ENCODE data around the gene PGGT1B. TPM values are rescaled to one million over a fixed set of nuclear protein-coding genes. Genes with fewer than 3 reads are reported as not detected.

PGGT1B gene
- total RNA-seq, 1 experiment from 2014 or later, result 14.4 TPM

- no peaks in the 10 kb centered on the region for H3F3A ChIP-seq (ENCODE audit: low read length, unreplicated experiment)
- ATAC-seq (no peak), DNase-seq (no peak)
- BruUV-seq (replicated peaks), result no TSS peak
- no peak overlapping the region for H3K27ac ChIP-seq (ENCODE audit: low read length)
- H3K4me2 ChIP-seq (ENCODE audit: low read length), result no peak overlapping the region
- no peak for TF ChIP-seq CTCF (conservative IDR thresholded peaks at IDR 0.05; ENCODE audit: low read depth, low read length)
- no peak for TF ChIP-seq EZH2phosphoT487 (IDR thresholded peaks at IDR 0.05; ENCODE audit: borderline replicate concordance, low read length)
- TF ChIP-seq EZH2 (IDR thresholded peaks at IDR 0.05; ENCODE audit: low read length, unreplicated experiment), result no peak
- no peaks in the 10 kb centered on the region for H3K9me3 ChIP-seq (ENCODE audit: low read length)
- H3K4me1 ChIP-seq (ENCODE audit: insufficient read depth, low read length), result peaks cover 21% of the 10 kb centered on the region
- ChIA-PET CTCF (no interaction called here), POLR2A (ENCODE audit: unreplicated experiment) (no interaction called here)
- intact Hi-C loops (cut with micrococcal nuclease), result no loop called here
- H3K27me3 ChIP-seq (ENCODE audit: low read length), result no peaks in the 10 kb centered on the region
- no peaks in the 10 kb centered on the region for H3K36me3 ChIP-seq (ENCODE audit: low read depth, low read length)
- no peak overlapping the region for H3K4me3 ChIP-seq (ENCODE audit: low read length)
- no peak overlapping the region for H2AFZ ChIP-seq (ENCODE audit: low read length)
- no peaks in the 10 kb centered on the region for H3K9me2 ChIP-seq (replicated peaks; ENCODE audit: low read length)
- no peak overlapping the region for H3K9ac ChIP-seq (ENCODE audit: low read length)
- H4K20me1 ChIP-seq (ENCODE audit: low read length), result no peaks in the 10 kb centered on the region
- H3K79me2 ChIP-seq (ENCODE audit: low read length), result peaks cover 23% of the 10 kb centered on the region
Measured at GRCh38 chr5:115265220-115265619, 2.5 kb upstream of the PGGT1B start.

GRCh38 chr5:115264786-115265185, 2.1 kb upstream of the PGGT1B start:
- Histone ChIP-seq H3K9me3 (ENCODE audit: low read length) (no peaks in the 10 kb centered on the region), H3K79me2 (ENCODE audit: low read length) (peaks cover 28% of the 10 kb centered on the region), H3K27me3 (ENCODE audit: low read length) (no peaks in the 10 kb centered on the region), H2AFZ (ENCODE audit: low read length) (no peak overlapping the region), H3K27ac (ENCODE audit: low read length) (no peak overlapping the region), H3K4me2 (ENCODE audit: low read length) (no peak overlapping the region), H3K9me2 (replicated peaks; ENCODE audit: low read length) (no peaks in the 10 kb centered on the region), H3K9ac (ENCODE audit: low read length) (no peak overlapping the region), H3K4me1 (ENCODE audit: insufficient read depth, low read length) (peaks cover 21% of the 10 kb centered on the region), H3F3A (ENCODE audit: low read length, unreplicated experiment) (no peaks in the 10 kb centered on the region), H3K4me3 (ENCODE audit: low read length) (no peak overlapping the region), H4K20me1 (ENCODE audit: low read length) (no peaks in the 10 kb centered on the region), H3K36me3 (ENCODE audit: low read depth, low read length) (no peaks in the 10 kb centered on the region)
- POLR2A ChIA-PET (ENCODE audit: unreplicated experiment), result no interaction called here
- CTCF ChIA-PET, result no interaction called here
- no TSS peak for BruUV-seq (replicated peaks)
- intact Hi-C loops (cut with micrococcal nuclease), result no loop called here
- TF ChIP-seq EZH2phosphoT487 (IDR thresholded peaks at IDR 0.05; ENCODE audit: borderline replicate concordance, low read length) (no peak), CTCF (conservative IDR thresholded peaks at IDR 0.05; ENCODE audit: low read depth, low read length) (no peak), EZH2 (IDR thresholded peaks at IDR 0.05; ENCODE audit: low read length, unreplicated experiment) (no peak)
- DNase-seq (no peak), ATAC-seq (no peak)

- no peaks in the 10 kb centered on the region for H3K36me3 ChIP-seq (ENCODE audit: low read depth, low read length)
- H3K27me3 ChIP-seq (ENCODE audit: low read length), result no peaks in the 10 kb centered on the region
- ChIA-PET CTCF (interaction anchor here (0.6 kb wide), 2 partner anchors 49 to 311 kb away, joined by 3 to 5 read pairs; no protein-coding TSS in a partner anchor), POLR2A (ENCODE audit: unreplicated experiment) (interaction anchor here (0.6 kb wide), 1 partner anchor 90 kb away, joined by 5 read pairs; no protein-coding TSS in a partner anchor)
- peak overlapping the region; percentile 97 for H2AFZ ChIP-seq (ENCODE audit: low read length)
- H3K9me2 ChIP-seq (replicated peaks; ENCODE audit: low read length), result no peaks in the 10 kb centered on the region
- H3K4me3 ChIP-seq (ENCODE audit: low read length), result peak overlapping the region; percentile 93
- no peak for DNase-seq
- H3K79me2 ChIP-seq (ENCODE audit: low read length), result peaks cover 45% of the 10 kb centered on the region
- H3F3A ChIP-seq (ENCODE audit: low read length, unreplicated experiment), result no peaks in the 10 kb centered on the region
- H3K4me1 ChIP-seq (ENCODE audit: insufficient read depth, low read length), result peaks cover 21% of the 10 kb centered on the region
- intact Hi-C loops (cut with micrococcal nuclease), result no loop called here
- H3K9me3 ChIP-seq (ENCODE audit: low read length), result no peaks in the 10 kb centered on the region
- H4K20me1 ChIP-seq (ENCODE audit: low read length), result peaks cover 9% of the 10 kb centered on the region
- BruUV-seq (replicated peaks), result TSS peak; percentile 91
- peak overlapping the region; percentile 56 for H3K27ac ChIP-seq (ENCODE audit: low read length)
- H3K9ac ChIP-seq (ENCODE audit: low read length), result peak overlapping the region; percentile 85
- peak overlapping the region; percentile 97 for H3K4me2 ChIP-seq (ENCODE audit: low read length)
- no peak for TF ChIP-seq EZH2 (IDR thresholded peaks at IDR 0.05; ENCODE audit: low read length, unreplicated experiment)
- TF ChIP-seq EZH2phosphoT487 (IDR thresholded peaks at IDR 0.05; ENCODE audit: borderline replicate concordance, low read length), result no peak
- no peak for TF ChIP-seq CTCF (conservative IDR thresholded peaks at IDR 0.05; ENCODE audit: low read depth, low read length)
- no peak for ATAC-seq
Measured at GRCh38 chr5:115263078-115263380, 352 bp upstream of the PGGT1B start.

All from PC-3 (cell line).